Hypothalamus (tissue), 51 donors: ENCODE data around the gene RSL24D1.

Source experiments
- DNase-seq, 51 donors: peaks; one replicate each; lab custom pipeline; 2025; lab: John Stamatoyannopoulos, UW

The RSL24D1 gene

GRCh38 chr15:55196458-55197361, at the start of gene RSL24D1:
Gene RSL24D1, minus strand, starts transcription at chr15:55196941. Its CDS starts 51 bp downstream, at chr15:55196890.
- peak; percentile 63 to 98 (median 92) for DNase-seq

- no peak for DNase-seq
Measured at GRCh38 chr15:55245059-55245458, 48.3 kb upstream of the RSL24D1 start.

GRCh38 chr15:55241891-55242290, 45.1 kb upstream of the RSL24D1 start:
- DNase-seq = no peak

GRCh38 chr15:55241186-55241585, 44.4 kb upstream of the RSL24D1 start:
- DNase-seq = no peak

- DNase-seq = no peak
Measured at GRCh38 chr15:55240125-55240760, 43.5 kb upstream of the RSL24D1 start.

- no peak for DNase-seq
Measured at GRCh38 chr15:55239440-55240124, 42.8 kb upstream of the RSL24D1 start.

GRCh38 chr15:55238877-55239276, 42.1 kb upstream of the RSL24D1 start:
- DNase-seq = no peak

- no peak for DNase-seq
Measured at GRCh38 chr15:55237219-55238130, 40.7 kb upstream of the RSL24D1 start.

GRCh38 chr15:55235546-55236036, 38.9 kb upstream of the RSL24D1 start:
- no peak for DNase-seq

GRCh38 chr15:55234800-55235104, 38.0 kb upstream of the RSL24D1 start:
- no peak for DNase-seq

GRCh38 chr15:55234104-55234799, 37.5 kb upstream of the RSL24D1 start:
- DNase-seq = no peak

GRCh38 chr15:55231455-55231854, 34.7 kb upstream of the RSL24D1 start:
- no peak for DNase-seq

- no peak for DNase-seq
Measured at GRCh38 chr15:55230953-55231352, 34.2 kb upstream of the RSL24D1 start.

- no peak for DNase-seq
Measured at GRCh38 chr15:55230051-55230670, 33.4 kb upstream of the RSL24D1 start.

GRCh38 chr15:55226127-55226526, 29.4 kb upstream of the RSL24D1 start:
- DNase-seq = no peak

- no peak for DNase-seq
Measured at GRCh38 chr15:55224892-55225291, 28.2 kb upstream of the RSL24D1 start.

GRCh38 chr15:55222588-55222987, 25.8 kb upstream of the RSL24D1 start:
- no peak for DNase-seq

- DNase-seq = no peak
Measured at GRCh38 chr15:55221090-55222011, 24.6 kb upstream of the RSL24D1 start.
